Stimulated activated CD4-positive, alpha-beta T cell treated with anti-CD3 and anti-CD28 coated beads, Interleukin-1b, Interleukin-23, amount 100 ng/mL, for 1 hour (primary cell): ENCODE data around the gene MAU2.

ENCODE experiments used
- DNase-seq, 2 donors: peaks; one replicate each; pipeline ENCODE4 v3.0.0-alpha.2; 2020; ENCODE audit warnings: low read depth in 2 of 2

The MAU2 gene

GRCh38 chr19:19320361-19321140 is at the start of gene MAU2, which contains the start of gene SUGP1:
TSS of gene MAU2 (plus strand) at chr19:19320829. CDS start at chr19:19320860, 31 bp downstream.
TSS of gene SUGP1 (minus strand) at chr19:19320509. CDS start at chr19:19320496, 13 bp downstream.
- DNase-seq, result peak; percentile 69 to 81

- no peak for DNase-seq
Observed at GRCh38 chr19:19271828-19272599, 48.6 kb upstream of the MAU2 start.

DNA sequence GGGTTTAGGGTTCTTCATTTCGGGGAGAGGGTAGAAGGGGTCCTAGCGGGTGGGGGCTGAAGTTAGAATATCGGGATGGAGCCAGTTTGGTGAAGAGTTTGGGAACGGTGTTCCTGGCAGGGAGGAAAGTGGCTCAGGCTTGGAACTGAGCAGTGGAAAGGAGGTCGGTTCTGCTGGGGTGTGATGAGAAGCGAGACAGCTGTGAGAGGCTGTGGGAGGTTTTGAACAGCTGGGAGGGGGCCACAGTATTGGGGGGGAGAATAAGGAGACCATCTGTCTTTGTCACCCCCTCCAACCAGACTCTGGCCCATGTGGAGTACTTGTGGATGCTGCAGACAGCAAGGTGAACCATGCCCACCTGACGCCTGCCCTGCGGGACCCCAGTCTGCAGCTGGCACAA is 46.5 kb upstream of the MAU2 start:
- DNase-seq, result no peak

- no peak for DNase-seq
Observed at GRCh38 chr19:19274716-19275565, 45.7 kb upstream of the MAU2 start.

DNA sequence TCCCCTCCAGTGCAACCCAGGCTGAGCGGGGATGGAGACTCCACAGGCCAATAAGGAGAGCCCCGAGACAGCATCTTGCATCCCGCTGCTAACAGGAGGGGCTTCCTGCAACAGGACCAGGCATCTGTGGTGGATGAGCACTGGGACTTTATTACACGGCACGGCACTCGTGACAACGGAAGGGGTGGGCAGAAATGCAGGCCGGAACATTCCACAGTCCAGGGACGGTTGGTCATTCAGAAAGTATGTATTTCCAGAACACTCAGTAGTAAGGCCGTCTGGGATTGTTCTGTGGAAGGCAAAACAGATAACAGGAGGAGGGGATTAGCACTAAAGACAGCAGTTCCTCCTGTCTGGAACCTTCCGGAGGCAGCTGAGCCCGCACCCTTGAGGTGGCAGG is 44.2 kb upstream of the MAU2 start:
- no peak for DNase-seq

DNA sequence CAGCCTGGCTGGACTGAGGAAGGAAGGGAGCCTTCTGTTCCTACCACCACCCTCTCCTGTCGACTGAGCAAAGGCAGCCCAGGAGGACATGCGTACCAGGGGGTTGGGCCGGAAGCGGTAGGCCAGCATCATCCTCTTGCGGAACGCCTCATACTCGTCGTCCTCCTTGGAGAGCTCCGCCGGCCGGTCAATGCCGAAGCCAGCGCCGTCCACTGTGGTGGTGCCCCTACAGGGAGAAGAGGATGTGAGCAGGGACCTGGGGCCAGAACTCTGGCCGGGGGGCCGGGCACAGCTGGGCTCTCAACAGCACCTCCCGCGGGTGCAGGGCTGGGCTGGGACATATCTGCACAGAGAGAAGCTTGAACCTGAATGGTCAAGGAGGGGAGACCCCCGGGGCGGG is 43.8 kb upstream of the MAU2 start:
- DNase-seq, result no peak

DNA sequence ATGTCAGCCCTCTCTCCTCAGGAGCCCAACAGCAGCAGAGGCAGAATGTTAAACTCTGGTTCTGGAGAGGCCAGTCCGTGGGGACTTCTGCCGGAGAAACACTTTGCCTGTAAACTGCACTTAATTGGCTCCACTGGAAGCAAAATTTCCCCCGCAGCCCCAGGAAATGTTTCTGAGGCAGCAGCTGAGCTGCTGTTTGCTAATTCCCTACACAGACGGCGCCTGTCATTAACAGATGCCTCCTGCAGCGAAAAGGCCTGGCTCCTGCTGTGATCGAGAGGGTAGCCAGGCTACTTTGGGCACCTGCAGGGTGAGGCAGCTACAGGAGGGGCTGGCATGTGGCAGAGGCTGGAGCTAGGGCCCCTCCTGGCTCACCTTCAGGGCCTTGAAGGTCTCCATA is 42.3 kb upstream of the MAU2 start:
- no peak for DNase-seq

- no peak for DNase-seq
Observed at GRCh38 chr19:19279062-19279612, 41.5 kb upstream of the MAU2 start.

DNA sequence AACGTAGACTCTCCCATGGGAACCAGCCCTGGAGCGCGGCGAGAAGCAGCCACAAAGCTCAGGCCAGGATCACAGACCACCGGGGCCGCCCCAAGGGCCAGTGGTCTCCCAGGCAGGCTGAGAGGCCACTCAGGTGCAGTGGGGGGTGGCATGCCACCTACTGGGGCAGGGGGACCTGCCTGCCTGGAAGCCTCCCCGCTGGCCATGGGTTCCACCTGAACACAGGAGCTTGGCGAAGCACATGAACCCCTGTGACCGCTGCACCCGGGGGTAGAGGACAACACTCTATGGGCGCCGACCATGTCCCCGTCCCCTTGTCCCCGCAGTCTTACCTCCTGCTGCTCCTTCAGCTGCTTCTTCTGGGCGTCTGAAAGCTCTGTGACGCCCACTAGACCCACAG is 40.8 kb upstream of the MAU2 start:
- no peak for DNase-seq

- no peak for DNase-seq
Observed at GRCh38 chr19:19280561-19280960, 40.1 kb upstream of the MAU2 start.

DNA sequence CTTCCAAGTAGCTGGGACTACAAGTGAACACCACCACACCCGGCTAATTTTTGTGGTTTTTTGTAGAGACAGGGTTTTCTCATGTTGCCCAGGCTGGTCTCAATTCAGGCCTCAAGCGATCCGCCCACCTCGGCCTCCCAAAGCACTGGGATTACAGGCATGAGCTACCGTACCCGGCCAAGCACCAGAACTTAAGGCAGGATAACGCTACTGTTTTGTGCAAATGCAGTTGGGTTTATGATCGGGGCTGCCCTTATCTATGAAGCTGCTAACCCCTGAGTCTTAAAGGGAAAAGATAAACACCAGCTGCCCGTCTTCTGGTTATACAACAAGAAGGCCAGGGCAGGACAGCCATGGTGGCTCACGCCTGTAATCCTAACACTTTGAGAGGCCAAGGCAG is 34.9 kb upstream of the MAU2 start:
- no peak for DNase-seq

DNA sequence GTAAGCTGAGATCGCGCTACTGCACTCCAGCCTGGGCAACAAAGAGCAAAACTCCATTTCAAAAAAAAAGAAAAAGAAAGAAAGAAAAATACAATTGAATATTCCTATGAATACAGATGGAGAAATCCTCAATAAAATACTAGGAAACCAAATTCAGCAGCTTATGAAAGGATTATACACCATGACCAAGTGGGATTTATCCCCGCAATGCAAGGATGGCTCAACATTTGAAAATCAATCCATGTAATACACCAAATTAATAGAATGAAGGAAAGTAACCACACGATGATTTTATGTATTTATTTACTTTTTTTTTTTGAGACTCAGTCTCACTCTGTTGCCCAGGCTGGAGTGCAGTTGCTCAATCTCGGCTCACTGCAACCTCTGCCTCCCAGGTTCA is 28.0 kb upstream of the MAU2 start:
- DNase-seq, result no peak

GRCh38 chr19:19294914-19295313 is 25.7 kb upstream of the MAU2 start:
- no peak for DNase-seq

DNA sequence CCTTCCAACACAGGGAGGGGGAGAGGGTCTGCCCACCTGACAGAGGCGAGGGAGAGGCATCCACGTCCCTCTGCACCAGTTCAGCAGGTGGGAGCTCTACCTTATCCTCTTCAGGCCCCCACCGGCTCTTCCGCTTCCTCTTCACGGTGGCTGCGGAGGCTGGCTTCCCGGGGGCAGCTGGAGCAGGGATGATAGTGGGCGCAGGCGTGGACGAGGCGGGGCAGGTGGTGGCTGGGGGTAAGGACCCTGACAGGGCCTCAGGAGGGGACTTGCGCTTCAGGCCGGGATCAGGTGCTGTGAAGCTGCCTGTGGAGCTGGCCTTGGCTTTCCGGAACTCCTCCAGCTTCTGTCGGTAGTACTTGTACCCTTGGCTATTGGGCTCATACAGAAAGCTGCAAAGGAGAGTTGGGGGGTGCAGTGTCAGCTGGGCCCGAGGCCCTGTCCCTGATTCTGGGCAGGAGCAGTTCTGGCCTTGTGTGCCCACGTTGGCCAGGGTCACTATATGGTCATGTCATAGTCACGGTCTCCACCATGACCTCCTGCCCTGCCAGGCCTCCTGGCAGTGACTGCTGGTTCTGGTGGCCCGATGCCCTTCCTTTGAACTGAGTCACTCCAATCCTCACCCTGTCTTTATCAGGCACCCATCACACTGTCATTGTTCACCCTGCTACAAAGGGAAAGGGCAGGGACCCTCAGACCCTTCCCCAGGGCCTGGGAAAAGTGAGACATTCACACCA is 23.5 kb upstream of the MAU2 start:
- DNase-seq, result no peak

- no peak for DNase-seq
Observed at GRCh38 chr19:19297759-19298158, 22.9 kb upstream of the MAU2 start.

- DNase-seq, result no peak
Observed at GRCh38 chr19:19300613-19301012, 20.0 kb upstream of the MAU2 start.

DNA sequence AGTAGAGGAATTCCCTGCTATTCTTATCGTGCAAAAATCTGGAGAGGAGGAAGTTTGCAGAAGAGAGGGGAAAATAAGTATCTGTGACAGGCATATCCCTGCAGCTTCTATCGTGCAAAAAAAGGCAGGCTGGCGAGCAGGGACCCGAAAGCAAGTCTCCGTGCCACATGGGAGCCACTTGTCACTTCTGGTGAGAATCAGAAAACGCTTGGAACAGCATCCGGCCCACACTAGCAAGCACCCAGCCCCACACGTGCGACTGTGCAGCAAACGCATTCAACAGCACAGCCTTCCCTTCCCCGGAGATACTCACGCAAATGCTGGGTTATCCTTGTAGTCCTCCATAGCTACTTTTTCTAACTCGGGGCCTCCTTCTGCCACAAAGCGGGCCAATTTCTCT is 17.2 kb upstream of the MAU2 start:
- no peak for DNase-seq

GRCh38 chr19:19304186-19304965 is 16.3 kb upstream of the MAU2 start:
- DNase-seq, result no peak

DNA sequence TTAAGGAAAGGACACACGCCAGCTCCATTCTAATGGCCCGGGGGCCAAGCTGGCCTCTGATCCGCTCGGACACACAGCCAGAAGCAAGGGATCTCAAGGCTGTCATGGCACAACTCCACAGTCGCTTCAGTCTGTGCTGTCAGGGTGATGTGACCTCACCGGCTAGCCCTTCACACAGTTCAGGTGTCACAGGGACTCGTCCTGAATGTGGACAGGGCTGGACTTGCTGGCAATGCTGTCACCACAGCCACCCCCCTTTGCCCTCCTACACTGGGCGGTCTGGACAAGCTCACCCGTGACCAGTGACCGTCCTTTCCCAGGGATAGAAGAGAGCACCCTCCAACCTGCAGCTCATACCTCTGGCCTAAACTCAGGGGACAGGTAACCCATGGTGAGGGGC is 15.6 kb upstream of the MAU2 start:
- no peak for DNase-seq

DNA sequence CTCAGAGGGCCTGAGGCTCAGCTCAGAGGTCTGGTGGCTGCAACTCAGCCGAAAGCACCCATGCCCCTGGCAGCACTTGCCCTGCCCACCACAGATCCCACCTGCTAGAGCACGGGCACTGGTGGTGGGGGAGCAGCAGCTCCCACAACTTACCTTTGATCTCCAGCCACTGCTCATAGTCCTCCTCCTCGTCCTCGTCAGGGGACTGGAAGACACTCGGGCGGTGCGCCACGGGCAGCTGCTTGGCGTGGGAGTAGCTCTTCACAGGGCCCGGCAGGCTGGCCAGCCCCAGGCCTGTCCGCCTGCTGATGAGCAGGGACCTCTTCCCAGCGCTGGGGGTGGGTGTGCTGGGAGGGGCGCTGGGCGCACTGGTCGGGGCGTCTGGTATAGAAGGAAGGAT is 14.9 kb upstream of the MAU2 start:
- no peak for DNase-seq
